NCI-H1417 (cell line): ENCODE results near the gene TK1.
"Not testable (repeated sequence)": the region's sequence is repeated elsewhere in the genome, so short reads cannot be mapped to it uniquely, and the experiment has no call there.

Source experiments
- DNase-seq, 3 experiments: peaks; one replicate each; lab custom pipeline; 2025; lab: John Stamatoyannopoulos, UW

The TK1 gene

GRCh38 chr17:78151514-78152008 is 35.3 kb downstream of the TK1 start:
- no peak for DNase-seq

GRCh38 chr17:78148286-78149016 is 38.4 kb downstream of the TK1 start:
- DNase-seq, result no peak

GRCh38 chr17:78147315-78147998 is 39.4 kb downstream of the TK1 start:
- no peak for DNase-seq

GRCh38 chr17:78146881-78147280 is 40.0 kb downstream of the TK1 start:
- DNase-seq, result no peak

- DNase-seq, result no peak
These were observed 40.4 kb downstream of the TK1 start for GRCh38 chr17:78146471-78146869.

- DNase-seq, result no peak
These were observed 41.9 kb downstream of the TK1 start for GRCh38 chr17:78144736-78145641.

- no peak for DNase-seq
These were observed 42.6 kb downstream of the TK1 start for GRCh38 chr17:78144147-78144719.

- DNase-seq, result no peak
These were observed 43.4 kb downstream of the TK1 start for GRCh38 chr17:78143214-78144146.

GRCh38 chr17:78142119-78142861 is 44.6 kb downstream of the TK1 start:
- peak in 1 of 3 experiments; percentile 30 for DNase-seq

- no peak for DNase-seq
These were observed 45.3 kb downstream of the TK1 start for GRCh38 chr17:78141437-78142118.

- DNase-seq, result peak; percentile 68 to 93 (median 86)
These were observed 46.4 kb downstream of the TK1 start for GRCh38 chr17:78140169-78141051.

- DNase-seq, result not testable (repeated sequence)
These were observed 47.0 kb downstream of the TK1 start for GRCh38 chr17:78139861-78140168.

GRCh38 chr17:78138204-78139060 is 48.4 kb downstream of the TK1 start:
- no peak for DNase-seq

- no peak for DNase-seq
These were observed 49.3 kb downstream of the TK1 start for GRCh38 chr17:78137392-78138203.

GRCh38 chr17:78135858-78136500 is 50.9 kb downstream of the TK1 start:
- no peak for DNase-seq

- no peak for DNase-seq
These were observed 51.9 kb downstream of the TK1 start for GRCh38 chr17:78134899-78135385.
